PC-3 (cell line): ENCODE data around the gene TRAF3.

Experiments
- CTCF ChIP-seq: fragments of 300-600 bp; sonication (generic); conservative IDR thresholded peaks from 2 replicates; pipeline ENCODE4 v1.5.1; 2017; ENCODE audit warnings: antibody characterized with exemption, low read depth, mild to moderate bottlenecking, low read length
- EZH2 ChIP-seq: fragments of 300-600 bp; sonication (generic); IDR thresholded peaks from one replicate; pipeline ENCODE4 v1.6.1; 2017; ENCODE audit warnings: antibody characterized with exemption, mild to moderate bottlenecking, low read length; ENCODE audit not compliant: unreplicated experiment

- TF ChIP-seq CTCF (no peak), EZH2 (no peak)
These were observed 53.3 kb downstream of the TRAF3 start for GRCh38 chr14:102830474-102831045.
